ENCODE measurements around the gene AKTIP.

AKTIP gene

DNA sequence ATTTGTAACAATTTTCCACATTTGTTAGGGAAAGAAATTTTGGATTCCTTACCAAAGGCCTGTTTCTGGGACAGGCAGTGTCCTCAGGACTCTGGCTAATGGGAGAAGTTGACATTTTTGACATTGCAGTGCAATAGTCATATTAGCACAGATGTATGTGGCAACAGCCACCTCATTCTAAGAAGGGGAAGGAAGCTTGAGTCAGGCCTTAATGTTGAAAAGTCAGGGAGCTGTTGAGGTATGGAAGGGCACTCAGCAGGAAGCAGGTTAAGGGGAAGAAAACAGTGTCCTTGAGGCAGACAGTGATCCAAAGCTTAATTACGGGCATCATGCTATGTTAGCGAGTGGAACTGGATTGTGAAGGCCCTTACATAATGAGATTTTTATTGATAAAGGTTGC lies 20.9 kb downstream of the AKTIP start:
- POLR2A ChIA-PET (ENCODE audit: low non-redundant PET) = no interaction called here
- no peak for DNase-seq (ENCODE audit: low spot score)
- CTCF ChIA-PET = no interaction called here
- H3K27ac ChIP-seq = no peak overlapping the region
- TF ChIP-seq CTCF (conservative IDR thresholded peaks at IDR 0.05; ENCODE audit: low read depth) = no peak

GRCh38 chr16:53480394-53480793 lies 22.6 kb downstream of the AKTIP start:
- no peak overlapping the region for H3K27ac ChIP-seq
- no peak for DNase-seq (ENCODE audit: low spot score)
- no peak for TF ChIP-seq CTCF (conservative IDR thresholded peaks at IDR 0.05; ENCODE audit: low read depth)
- CTCF ChIA-PET = interaction anchor here (0.6 kb wide), 1 partner anchor 99 kb away, joined by 3 read pairs; no protein-coding TSS in a partner anchor
- POLR2A ChIA-PET (ENCODE audit: low non-redundant PET) = no interaction called here

- POLR2A ChIA-PET (ENCODE audit: low non-redundant PET) = no interaction called here
- no peak overlapping the region for H3K27ac ChIP-seq
- TF ChIP-seq CTCF (conservative IDR thresholded peaks at IDR 0.05; ENCODE audit: low read depth) = no peak
- CTCF ChIA-PET = no interaction called here
- no peak for DNase-seq (ENCODE audit: low spot score)
Observed at GRCh38 chr16:53478965-53479364, 24.0 kb downstream of the AKTIP start.

DNA sequence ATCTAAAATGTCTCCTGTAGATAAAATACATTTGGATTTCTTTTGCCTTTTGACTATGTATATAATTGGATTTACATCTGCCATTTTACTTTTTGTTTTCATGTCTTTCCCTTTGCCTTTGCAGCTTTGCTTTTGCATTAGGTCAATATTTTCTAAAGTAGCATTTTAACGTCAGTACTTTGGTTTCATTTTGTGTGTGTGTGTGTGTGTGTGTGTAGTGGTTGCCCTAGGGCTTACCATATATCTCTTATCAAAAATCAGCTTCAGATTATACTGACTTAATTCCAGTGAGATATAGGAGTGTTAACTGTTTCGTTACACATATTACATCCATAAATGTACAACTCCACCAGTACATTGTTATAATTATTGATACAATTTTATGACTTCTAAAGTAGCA lies 26.1 kb downstream of the AKTIP start:
- ChIA-PET POLR2A (ENCODE audit: low non-redundant PET) (interaction anchor here (0.6 kb wide), 1 partner anchor 43 kb away, joined by 3 read pairs; no protein-coding TSS in a partner anchor), CTCF (interaction anchor here (0.6 kb wide), 1 partner anchor 8 kb away, joined by 3 read pairs; no protein-coding TSS in a partner anchor)
- no peak for DNase-seq (ENCODE audit: low spot score)
- TF ChIP-seq CTCF (conservative IDR thresholded peaks at IDR 0.05; ENCODE audit: low read depth) = no peak
- H3K27ac ChIP-seq = no peak overlapping the region

DNA sequence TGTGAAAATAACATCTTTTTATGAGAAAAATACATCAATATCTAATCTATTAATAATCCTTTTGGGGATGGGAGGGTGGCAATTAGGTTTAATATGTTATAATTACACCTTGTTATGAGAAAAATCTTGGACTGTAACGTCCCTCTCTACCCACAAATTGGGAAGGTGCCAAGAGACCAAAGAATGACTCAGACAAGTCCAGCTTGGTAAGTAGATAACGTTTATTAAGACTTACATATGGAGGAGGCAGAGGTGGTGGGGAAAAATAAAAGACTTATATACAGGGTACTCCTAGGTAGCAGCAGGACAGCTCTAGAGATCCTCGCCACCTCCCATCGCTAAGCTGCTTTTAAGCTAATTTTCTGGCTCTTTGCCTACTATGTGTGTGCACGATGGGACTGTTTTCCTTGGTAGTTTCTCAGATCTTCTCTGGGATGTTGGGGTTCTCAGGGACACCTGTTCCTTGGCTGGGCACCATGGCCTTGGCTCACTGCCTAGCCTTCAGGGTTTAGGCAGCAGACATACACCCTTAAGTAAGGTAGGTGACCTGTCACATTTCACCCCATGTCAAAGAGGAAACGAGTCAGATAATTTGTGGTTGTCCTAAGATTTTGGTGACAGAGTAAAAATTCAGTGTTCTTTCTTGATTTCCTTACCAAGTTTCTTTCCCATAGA lies 37.3 kb downstream of the AKTIP start:
- ChIA-PET CTCF (interaction anchor here (0.6 kb wide), 1 partner anchor 99 kb away, joined by 3 read pairs; no protein-coding TSS in a partner anchor), POLR2A (ENCODE audit: low non-redundant PET) (no interaction called here)
- DNase-seq (ENCODE audit: low spot score) = peak; percentile 33
- no peak overlapping the region for H3K27ac ChIP-seq
- TF ChIP-seq CTCF (conservative IDR thresholded peaks at IDR 0.05; ENCODE audit: low read depth) = no peak

GRCh38 chr16:53458635-53459034 lies 44.4 kb downstream of the AKTIP start:
- ChIA-PET CTCF (interaction anchor here (0.6 kb wide), 1 partner anchor 1330 kb away, joined by 5 read pairs; no protein-coding TSS in a partner anchor), POLR2A (ENCODE audit: low non-redundant PET) (no interaction called here)
- no peak overlapping the region for H3K27ac ChIP-seq
- no peak for TF ChIP-seq CTCF (conservative IDR thresholded peaks at IDR 0.05; ENCODE audit: low read depth)
- no peak for DNase-seq (ENCODE audit: low spot score)

Data from RWPE1 (cell line).